GM23338 (cell line): ENCODE results near the gene DAGLA.

ENCODE experiments used
- CREB1 ChIP-seq: fragments of 250-450 bp; sonication (Bioruptor Pico); IDR thresholded peaks from 2 replicates; pipeline ENCODE4 v1.5.0; 2020; ENCODE audit warnings: low read depth, mild to moderate bottlenecking, moderate library complexity
- CTCF ChIP-seq, 2 experiments: fragments of 200-600 bp in 1 of 2; sonication (generic) in 1 of 2; conservative IDR thresholded peaks; 2 replicates each; pipeline versions ENCODE4 v1.5.1 to v1.6.1; 2016 to 2017; ENCODE audit warnings: antibody characterized with exemption in 2 of 2, low read depth in 2 of 2, mild to moderate bottlenecking in 2 of 2, moderate library complexity in 1 of 2
- EZH2 ChIP-seq: fragments of 200-600 bp; sonication (generic); IDR thresholded peaks from one replicate; pipeline ENCODE4 v1.8.0; 2017; ENCODE audit warnings: antibody characterized with exemption, mild to moderate bottlenecking, low read depth; ENCODE audit not compliant: unreplicated experiment
- POLR2AphosphoS5 ChIP-seq: IDR thresholded peaks from 2 replicates; pipeline ENCODE4 v1.6.1; 2016; ENCODE audit warnings: antibody characterized with exemption, low read depth
- REST ChIP-seq: IDR thresholded peaks from one replicate; pipeline ENCODE4 v1.6.1; 2018; ENCODE audit warnings: antibody characterized with exemption; ENCODE audit not compliant: unreplicated experiment
- TF ChIP-seq, protein P1 (sequence below): IDR thresholded peaks from 2 replicates; pipeline ENCODE4 v1.6.1; 2016; ENCODE audit warnings: antibody characterized with exemption

- no peak for TF ChIP-seq CTCF (conservative IDR thresholded peaks at IDR 0.05; ENCODE audit: low read depth in 2 of 2)
- TF ChIP-seq REST: no peak
- no peak for TF ChIP-seq EZH2
- TF ChIP-seq POLR2AphosphoS5: no peak
- no peak for TF ChIP-seq CREB1
- TF ChIP-seq, protein P1, sequence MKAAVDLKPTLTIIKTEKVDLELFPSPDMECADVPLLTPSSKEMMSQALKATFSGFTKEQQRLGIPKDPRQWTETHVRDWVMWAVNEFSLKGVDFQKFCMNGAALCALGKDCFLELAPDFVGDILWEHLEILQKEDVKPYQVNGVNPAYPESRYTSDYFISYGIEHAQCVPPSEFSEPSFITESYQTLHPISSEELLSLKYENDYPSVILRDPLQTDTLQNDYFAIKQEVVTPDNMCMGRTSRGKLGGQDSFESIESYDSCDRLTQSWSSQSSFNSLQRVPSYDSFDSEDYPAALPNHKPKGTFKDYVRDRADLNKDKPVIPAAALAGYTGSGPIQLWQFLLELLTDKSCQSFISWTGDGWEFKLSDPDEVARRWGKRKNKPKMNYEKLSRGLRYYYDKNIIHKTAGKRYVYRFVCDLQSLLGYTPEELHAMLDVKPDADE: no peak
Measured at GRCh38 chr11:61754534-61755482, 74.6 kb downstream of the DAGLA start.
